Gastroesophageal sphincter (tissue), 3 donors: Measurements from ENCODE around the gene SENP7.
"Not testable (repeated sequence)": the region's sequence is repeated elsewhere in the genome, so short reads cannot be mapped to it uniquely, and the experiment has no call there.

ENCODE experiments used
- POLR2A ChIP-seq, 2 donors: fragments of 450-650 bp; IDR thresholded peaks; one replicate each; pipeline ENCODE4 v1.6.1; 2017; ENCODE audit warnings: antibody characterized with exemption in 2 of 2, mild to moderate bottlenecking in 2 of 2, moderate library complexity in 1 of 2
- TF ChIP-seq, protein P1 (sequence below), 4 experiments: fragments of 200-600 bp in 2 of 4; fragments of 450-650 bp in 2 of 4; sonication (generic) in 1 of 4; IDR thresholded peaks; one replicate each; pipeline ENCODE4 v1.5.1; 2017 to 2019; ENCODE audit warnings: antibody characterized with exemption in 4 of 4, mild to moderate bottlenecking in 2 of 4, moderate library complexity in 2 of 4

DNA sequence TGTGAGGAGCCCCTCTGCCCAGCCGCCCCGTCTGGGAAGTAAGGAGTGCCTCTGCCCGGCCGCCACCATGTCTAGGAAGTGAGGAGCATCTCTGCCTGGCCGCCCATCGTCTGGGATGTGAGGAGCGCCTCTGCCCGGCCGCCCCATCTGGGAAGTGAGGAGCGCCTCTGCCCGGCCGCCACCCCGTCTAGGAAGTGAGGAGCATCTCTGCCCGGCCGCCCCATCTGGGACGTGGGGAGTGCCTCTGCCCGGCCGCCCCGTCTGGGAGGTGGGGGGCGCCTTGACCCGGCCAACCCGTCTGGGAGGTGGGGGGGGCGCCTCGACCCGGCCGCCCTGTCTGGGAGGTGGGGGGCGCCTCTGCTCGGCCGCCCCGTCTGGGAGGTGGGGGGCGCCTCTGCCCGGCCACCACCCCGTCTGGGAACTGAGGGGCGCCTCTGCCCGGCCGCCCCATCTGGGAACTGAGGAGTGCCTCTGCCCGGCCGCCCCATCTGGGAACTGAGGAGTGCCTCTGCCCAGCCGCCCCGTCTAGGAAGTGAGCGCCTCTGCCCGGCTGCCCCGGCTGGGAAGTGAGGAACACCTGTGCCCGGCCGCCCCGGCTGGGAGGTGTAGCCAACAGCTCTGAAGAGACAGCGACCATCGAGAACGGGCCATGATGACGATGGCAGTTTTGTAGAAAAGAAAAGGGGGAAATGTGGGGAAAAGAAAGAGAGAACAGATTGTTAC lies 38.5 kb upstream of the SENP7 start:
- TF ChIP-seq, protein P1, sequence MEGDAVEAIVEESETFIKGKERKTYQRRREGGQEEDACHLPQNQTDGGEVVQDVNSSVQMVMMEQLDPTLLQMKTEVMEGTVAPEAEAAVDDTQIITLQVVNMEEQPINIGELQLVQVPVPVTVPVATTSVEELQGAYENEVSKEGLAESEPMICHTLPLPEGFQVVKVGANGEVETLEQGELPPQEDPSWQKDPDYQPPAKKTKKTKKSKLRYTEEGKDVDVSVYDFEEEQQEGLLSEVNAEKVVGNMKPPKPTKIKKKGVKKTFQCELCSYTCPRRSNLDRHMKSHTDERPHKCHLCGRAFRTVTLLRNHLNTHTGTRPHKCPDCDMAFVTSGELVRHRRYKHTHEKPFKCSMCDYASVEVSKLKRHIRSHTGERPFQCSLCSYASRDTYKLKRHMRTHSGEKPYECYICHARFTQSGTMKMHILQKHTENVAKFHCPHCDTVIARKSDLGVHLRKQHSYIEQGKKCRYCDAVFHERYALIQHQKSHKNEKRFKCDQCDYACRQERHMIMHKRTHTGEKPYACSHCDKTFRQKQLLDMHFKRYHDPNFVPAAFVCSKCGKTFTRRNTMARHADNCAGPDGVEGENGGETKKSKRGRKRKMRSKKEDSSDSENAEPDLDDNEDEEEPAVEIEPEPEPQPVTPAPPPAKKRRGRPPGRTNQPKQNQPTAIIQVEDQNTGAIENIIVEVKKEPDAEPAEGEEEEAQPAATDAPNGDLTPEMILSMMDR (IDR thresholded peaks at IDR 0.05) = not testable (repeated sequence)
- not testable (repeated sequence) for TF ChIP-seq POLR2A (IDR thresholded peaks at IDR 0.05)
